Stimulated activated CD8-positive, alpha-beta memory T cell treated with anti-CD3 and anti-CD28 coated beads, Interleukin-7, amount 100 ng/mL, for 4 hours (primary cell): ENCODE data around the gene PPARA.
"Not testable (repeated sequence)": the region's sequence is repeated elsewhere in the genome, so short reads cannot be mapped to it uniquely, and the experiment has no call there.

Experiments
- DNase-seq, 2 donors: peaks; one replicate each; pipeline ENCODE4 v3.0.0-alpha.2; 2020; ENCODE audit warnings: low read depth in 2 of 2

The PPARA gene

GRCh38 chr22:46125816-46126765 is 24.2 kb upstream of the PPARA start:
- DNase-seq = no peak

GRCh38 chr22:46126853-46127385 is 23.4 kb upstream of the PPARA start:
- no peak for DNase-seq

- DNase-seq = no peak
These were observed 22.8 kb upstream of the PPARA start for GRCh38 chr22:46127556-46127955.

DNA sequence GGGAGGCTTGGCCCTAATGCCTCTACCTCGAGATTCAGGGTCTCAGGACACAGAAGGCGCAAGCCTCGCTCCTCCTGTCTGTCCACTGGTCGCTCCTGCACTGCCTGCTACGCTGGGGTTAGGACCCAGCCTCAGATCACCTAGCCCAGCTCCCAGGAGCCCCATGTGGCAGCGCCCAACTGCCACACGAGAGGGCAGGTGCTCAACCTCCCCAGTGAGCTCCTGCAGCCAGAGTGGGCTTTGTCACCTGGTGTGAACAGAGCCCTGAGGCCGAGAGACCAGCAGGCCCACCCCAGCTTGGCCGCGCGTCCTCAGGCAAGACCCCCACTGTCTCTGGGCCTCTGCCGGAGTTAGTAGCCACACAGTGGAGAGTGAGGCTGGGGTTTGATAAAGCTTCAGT is 21.7 kb upstream of the PPARA start:
- DNase-seq = no peak

DNA sequence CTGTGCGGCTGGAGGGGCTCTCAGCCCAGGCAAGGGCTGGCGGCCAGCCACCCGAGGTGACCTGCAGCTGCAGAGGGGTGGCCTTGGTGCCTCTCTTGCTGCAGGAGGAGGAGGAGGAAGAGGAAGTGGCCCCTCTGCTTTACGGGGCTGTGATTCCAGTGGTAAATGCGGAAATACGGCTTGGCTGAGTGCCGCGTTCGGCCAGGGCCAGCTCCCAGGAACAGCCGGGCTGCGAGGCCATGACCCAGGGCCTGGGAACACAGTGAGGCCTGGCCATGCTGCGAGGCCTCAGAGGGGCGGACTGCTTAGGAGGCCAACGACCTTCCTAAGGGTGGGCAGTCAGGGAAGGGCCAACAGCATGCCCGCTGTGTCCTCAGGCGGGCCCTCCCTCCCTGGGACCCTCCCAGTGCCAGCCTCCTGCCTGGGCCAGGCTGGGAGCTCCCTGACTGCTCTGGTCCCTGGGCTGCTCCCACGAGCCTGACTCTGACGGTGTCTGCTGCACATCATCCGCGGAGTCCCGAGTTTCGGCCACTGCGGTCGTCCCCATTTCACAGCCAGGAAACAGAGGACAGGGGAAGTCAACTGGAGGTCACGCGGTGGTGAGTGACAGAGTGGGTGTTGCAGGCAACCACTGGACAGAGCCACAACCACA is 20.8 kb upstream of the PPARA start:
- no peak for DNase-seq

DNA sequence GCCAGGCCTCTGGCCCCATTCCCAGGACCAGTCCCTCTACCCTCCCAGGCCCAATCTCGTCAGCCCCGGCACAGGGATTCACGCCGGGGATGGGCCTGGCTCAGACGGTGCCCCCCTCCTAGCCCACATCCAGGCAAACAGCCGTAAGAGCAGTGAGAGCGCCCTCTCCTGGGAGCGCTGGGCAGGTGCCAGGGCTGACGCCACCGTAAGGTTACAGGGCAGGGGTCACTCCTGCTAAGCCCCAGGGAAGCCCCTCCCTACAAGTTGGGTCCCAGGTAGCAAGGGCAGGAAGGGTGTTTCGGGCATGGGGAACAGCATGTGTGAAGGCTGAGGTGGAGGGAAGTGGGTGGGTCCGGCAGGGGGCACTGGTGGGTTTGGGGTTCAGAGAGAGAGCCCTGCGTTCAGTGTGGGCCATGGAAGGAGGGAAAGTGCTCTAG is 19.2 kb upstream of the PPARA start:
- DNase-seq = no peak

DNA sequence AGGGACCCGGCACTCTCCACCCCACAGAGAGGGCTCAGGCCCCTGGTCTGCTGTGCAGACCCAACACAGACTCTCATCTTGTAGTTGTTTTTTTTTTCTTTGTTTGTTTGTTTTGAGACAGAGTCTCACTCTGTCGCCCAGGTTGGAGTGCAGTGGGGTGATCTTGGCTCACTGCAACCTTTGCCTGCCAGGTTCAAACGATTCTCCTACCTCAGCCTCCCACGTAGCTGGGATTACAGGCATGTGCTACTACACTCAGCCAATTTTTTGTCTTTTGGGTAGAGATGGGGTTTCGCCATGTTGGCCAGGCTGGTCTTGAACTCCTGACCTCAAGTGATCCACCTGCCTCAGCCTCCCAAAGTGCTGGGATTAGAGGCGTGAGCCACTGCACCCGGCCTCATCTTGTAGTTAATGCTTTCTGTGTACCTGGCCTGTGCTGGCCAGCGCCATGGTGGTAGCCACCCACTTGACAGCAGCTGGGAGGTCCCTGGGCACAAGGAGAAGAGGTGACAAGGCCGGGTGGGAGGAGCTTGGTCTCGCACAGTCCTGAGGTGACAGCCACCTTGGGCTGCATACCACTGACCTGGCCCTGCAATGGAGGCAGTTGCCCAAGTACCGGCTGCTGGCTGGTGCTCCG is 18.0 kb upstream of the PPARA start:
- DNase-seq = not testable (repeated sequence)

- no peak for DNase-seq
These were observed 17.3 kb upstream of the PPARA start for GRCh38 chr22:46132830-46133587.

GRCh38 chr22:46133588-46133855 is 16.8 kb upstream of the PPARA start:
- DNase-seq = no peak

GRCh38 chr22:46134111-46134705 is 16.1 kb upstream of the PPARA start:
- DNase-seq = no peak

DNA sequence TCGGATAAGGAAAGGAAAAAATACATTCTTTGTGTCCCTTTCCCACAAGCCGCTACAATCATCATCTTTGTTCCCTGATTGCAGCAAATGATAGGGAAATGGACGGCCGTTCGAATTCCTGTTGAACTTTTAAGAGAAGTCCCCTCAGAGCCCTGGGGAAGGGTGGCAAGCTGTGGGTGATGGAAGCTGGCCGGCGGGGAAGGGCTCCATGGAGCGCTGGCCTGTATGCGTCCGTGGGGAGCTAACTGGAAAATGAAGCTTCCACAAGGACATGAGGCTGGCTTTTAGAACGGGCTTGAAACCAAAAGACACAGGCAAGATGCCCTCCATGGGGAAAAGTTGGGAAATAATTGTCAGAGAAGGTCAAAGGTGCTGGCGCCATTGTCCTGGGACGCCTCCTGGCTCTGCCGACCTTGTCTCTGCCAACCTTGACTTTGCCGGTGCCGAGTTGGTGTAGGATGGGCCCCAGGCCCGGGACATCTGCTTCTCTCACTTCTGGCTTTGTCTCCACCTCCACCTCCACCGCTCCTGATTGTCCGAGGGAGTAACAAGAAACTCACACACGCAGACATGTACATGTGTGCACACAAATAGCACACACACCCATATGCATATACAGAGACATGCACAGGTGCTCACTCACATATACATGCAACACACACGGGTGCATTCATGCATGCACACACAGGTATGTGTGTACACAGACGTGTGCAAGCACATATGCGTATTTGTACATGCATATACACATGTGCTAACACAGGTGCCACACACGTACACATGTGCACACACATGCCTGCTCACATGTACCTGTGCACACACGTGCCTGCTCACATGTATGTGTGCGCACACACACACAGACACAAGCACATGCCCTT is 14.5 kb upstream of the PPARA start:
- no peak for DNase-seq

DNA sequence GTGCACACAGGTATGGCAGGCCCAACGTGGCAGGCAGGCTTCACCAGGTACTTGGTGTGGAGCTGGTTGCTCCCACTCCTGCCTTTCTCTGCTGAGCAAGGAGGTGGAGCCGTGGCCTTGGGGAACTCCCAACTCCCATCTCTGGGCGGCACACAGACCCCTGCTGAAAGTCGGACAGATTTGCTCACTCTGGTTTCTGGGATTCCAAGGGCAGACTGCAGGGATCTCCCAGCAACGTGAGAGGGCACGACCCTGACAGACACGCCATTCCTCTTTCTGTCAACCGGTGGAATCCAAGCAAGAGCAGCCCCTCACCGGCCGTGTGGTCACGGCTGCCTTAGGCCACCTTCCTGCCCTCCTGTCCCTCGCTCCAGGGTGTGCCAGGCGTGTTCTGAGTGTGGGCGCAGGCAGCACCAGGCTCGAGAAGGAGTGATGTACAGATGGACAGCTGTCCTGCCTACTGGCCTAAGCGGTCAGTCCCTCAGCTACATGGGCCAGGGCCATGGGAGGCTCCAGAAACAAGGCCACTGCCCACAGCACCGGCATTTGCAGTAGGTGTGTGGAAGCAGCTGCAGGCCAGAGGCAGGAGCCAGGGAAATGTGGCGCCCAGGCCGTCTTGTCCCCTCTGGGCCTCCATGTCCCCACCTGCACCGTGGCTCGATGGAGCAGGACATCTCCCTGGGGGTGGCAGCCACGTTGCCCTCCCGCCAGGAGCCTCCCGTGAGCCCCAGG is 13.7 kb upstream of the PPARA start:
- DNase-seq = no peak

GRCh38 chr22:46137218-46137766 is 13.0 kb upstream of the PPARA start:
- no peak for DNase-seq

- no peak for DNase-seq
These were observed 12.1 kb upstream of the PPARA start for GRCh38 chr22:46138058-46138797.

GRCh38 chr22:46139417-46139816 is 10.9 kb upstream of the PPARA start:
- DNase-seq = not testable (repeated sequence)

DNA sequence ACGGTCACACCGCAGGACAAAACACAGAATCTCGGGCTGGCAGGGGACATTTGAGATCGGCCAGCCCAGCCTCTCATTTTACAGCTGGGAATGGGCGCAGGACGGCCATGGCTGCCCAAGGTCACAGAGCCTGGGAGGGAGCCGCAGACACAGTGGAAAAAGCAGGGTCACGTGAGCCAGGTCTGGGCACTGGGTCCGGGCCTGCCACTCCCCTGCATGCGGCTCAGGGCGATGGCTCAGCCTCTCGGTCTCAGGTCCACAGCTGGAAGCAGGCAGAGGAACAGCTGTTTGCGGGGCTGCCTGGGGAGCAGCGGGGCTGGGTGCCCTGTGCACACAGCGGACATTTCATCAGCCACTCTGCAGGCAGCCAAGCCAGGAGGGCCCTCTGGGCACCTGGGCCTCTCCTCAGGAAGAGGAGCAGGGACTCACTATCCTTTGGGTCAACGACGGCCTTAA is 10.4 kb upstream of the PPARA start:
- no peak for DNase-seq

DNA sequence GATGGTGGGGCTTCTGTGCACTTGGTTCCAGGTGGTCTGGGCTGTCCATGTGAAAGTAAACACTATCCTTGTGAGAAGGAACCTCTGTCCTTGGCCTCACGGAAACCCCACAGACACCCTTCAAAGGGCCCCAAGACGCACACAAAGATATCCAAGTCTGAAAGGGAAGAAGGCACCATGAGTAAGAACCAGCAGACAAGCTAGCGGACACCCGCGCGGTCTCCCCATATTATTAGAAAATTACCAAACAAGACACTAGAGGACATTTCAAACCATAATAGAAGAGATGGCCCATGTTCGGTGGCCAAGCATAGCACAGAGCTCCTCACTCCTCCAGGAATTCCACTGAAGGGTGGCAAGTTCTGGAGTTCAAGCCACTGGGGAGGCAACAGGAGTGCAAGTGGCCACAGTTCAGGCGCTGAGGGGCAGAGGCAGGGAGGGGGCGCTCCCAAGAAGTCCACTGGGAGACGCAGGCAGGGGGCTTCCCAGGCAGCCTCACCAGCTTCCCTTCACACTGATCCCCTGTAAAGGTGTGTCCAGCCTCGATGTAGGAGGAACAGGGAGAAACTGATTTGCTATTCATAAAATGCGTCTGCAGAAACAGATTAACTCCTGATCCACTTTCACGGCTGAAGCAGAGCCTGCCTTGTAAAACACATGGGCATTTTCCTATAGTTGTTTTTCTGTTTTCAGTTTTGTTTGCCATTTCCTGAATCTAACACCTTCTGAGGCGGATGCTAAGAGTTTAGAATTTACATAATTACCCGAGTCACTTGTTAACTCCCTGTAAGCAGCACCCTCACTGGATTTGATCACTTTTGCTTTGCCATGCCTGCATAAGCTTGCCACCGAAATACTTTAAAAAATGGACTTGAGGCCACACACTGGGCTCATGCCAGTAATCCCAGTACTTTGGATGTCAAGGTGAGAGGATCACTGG is 9.1 kb upstream of the PPARA start:
- DNase-seq = no peak
